Gastrocnemius medialis (tissue), 4 donors: ENCODE data around the gene SCARF2. TPM values are rescaled to one million over a fixed set of nuclear protein-coding genes. Genes with fewer than 3 reads are reported as not detected.

Experiments
- ATAC-seq, 2 donors: fragments of 150-250 bp; one replicate each; pipeline ENCODE4 v1.9.1; 2016
- DNase-seq, 2 donors: peaks; one replicate each; pipeline ENCODE4 v3.0.0-alpha.2; 2019
- H3K27ac ChIP-seq, 4 donors: fragments of 200-600 bp; sonication (generic); 1 replicate in 1 of 4; 2 replicates in 3 of 4; pipeline ENCODE4 v1.5.1; 2016 to 2018; ENCODE audit warnings: mild to moderate bottlenecking in 2 of 4, moderate library complexity in 1 of 4
- H3K27me3 ChIP-seq, 3 donors: fragments of 200-600 bp; sonication (generic) in 2 of 3; 1 replicate in 1 of 3; 2 replicates in 2 of 3; pipeline versions ENCODE4 v1.5.1 to v1.6.0; 2016 to 2019; ENCODE audit warnings: mild to moderate bottlenecking in 1 of 3, moderate library complexity in 1 of 3
- H3K36me3 ChIP-seq, 2 donors: fragments of 200-600 bp; sonication (generic) in 1 of 2; one replicate each; pipeline ENCODE4 v1.5.1; 2017 to 2018
- H3K4me1 ChIP-seq, 2 donors: fragments of 200-600 bp; sonication (generic) in 1 of 2; one replicate each; pipeline ENCODE4 v1.5.1; 2016 to 2017; ENCODE audit warnings: mild to moderate bottlenecking in 2 of 2
- H3K4me3 ChIP-seq, 4 donors: fragments of 200-600 bp; sonication (generic) in 3 of 4; 1 replicate in 1 of 4; 2 replicates in 3 of 4; pipeline ENCODE4 v1.5.1; 2016 to 2019; ENCODE audit warnings: mild to moderate bottlenecking in 2 of 4
- H3K9me3 ChIP-seq, 3 donors: fragments of 200-600 bp; sonication (generic) in 2 of 3; 1 replicate in 1 of 3; 2 replicates in 2 of 3; pipeline ENCODE4 v1.5.1; 2016 to 2019
- CTCF ChIP-seq, 5 experiments: fragments of 450-650 bp in 3 of 5; fragments of 200-600 bp in 2 of 5; sonication (generic) in 2 of 5; IDR thresholded peaks in 4 of 5; conservative IDR thresholded peaks in 1 of 5; 1 replicate in 4 of 5; 2 replicates in 1 of 5; pipeline ENCODE4 v1.5.1; 2016 to 2019; ENCODE audit warnings: antibody characterized with exemption in 5 of 5, mild to moderate bottlenecking in 3 of 5, moderate library complexity in 3 of 5
- POLR2A ChIP-seq, 2 donors: fragments of 450-650 bp; IDR thresholded peaks; one replicate each; pipeline ENCODE4 v1.6.1; 2017; ENCODE audit warnings: antibody characterized with exemption in 2 of 2, mild to moderate bottlenecking in 2 of 2, moderate library complexity in 2 of 2
- in situ Hi-C, 4 donors: fragments of 200-750 bp; cut with MboI; loops; one replicate each; pipeline versions ENCODE4 v1.15.0 to v1.8.0; 2017; ENCODE audit warnings: low sequenced_read_pairs in 4 of 4
- intact Hi-C: fragments of 100-400 bp; cut with DNase I; formaldehyde crosslinking; loops from one replicate; pipeline ENCODE4 v1.15.1; 2023; ENCODE audit warnings: low total_unique reads
- total RNA-seq, 4 donors: library from RNA; depleted of rRNA; stranded (reverse); fragments of >200 nt; gene quantifications; one replicate each; pipeline versions ENCODE4 v1.1.0 to v1.2.3, GENCODE V29; 2016

The SCARF2 gene
- total RNA-seq, 4 donors from 2014 or later, result 1.8 to 4.0 (median 2.3) TPM

GRCh38 chr22:20438427-20438677, 727 bp upstream of the SCARF2 start:
- Histone ChIP-seq H3K36me3 (peaks cover 0 to 13% of the 10 kb centered on the region in 2 donors), H3K9me3 (no peaks in the 10 kb centered on the region), H3K27ac (peak overlapping the region; percentile 66 to 78 (median 72)), H3K27me3 (peaks cover 20 to 34% (median 24%) of the 10 kb centered on the region in 3 donors), H3K4me1 (peaks cover 0 to 14% of the 10 kb centered on the region in 2 donors), H3K4me3 (peak overlapping the region; percentile 55 to 76 (median 60))
- no peak for TF ChIP-seq CTCF (IDR thresholded peaks at IDR 0.05 in 4 of 5, conservative IDR thresholded peaks at IDR 0.05 in 1 of 5)
- no peak for TF ChIP-seq POLR2A (IDR thresholded peaks at IDR 0.05)
- in situ Hi-C loops, result loop anchor here in 1 of 4 donors (25.0 kb wide), 1 partner anchor 249 kb away; no protein-coding TSS in a partner anchor
- intact Hi-C loops, result no loop called here
- no peak for ATAC-seq
- DNase-seq, result no peak

GRCh38 chr22:20436768-20437612, 635 bp downstream of the SCARF2 start:
- Histone ChIP-seq H3K9me3 (no peaks in the 10 kb centered on the region), H3K27ac (peak overlapping the region; percentile 41 to 67 (median 52)), H3K4me3 (peak overlapping the region; percentile 56 to 64 (median 58)), H3K4me1 (peaks cover 0 to 14% of the 10 kb centered on the region in 2 donors), H3K27me3 (peaks cover 20 to 34% (median 24%) of the 10 kb centered on the region in 3 donors), H3K36me3 (peaks cover 0 to 3% of the 10 kb centered on the region in 2 donors)
- peak; percentile 20 to 21 for ATAC-seq
- no peak for TF ChIP-seq CTCF (IDR thresholded peaks at IDR 0.05 in 4 of 5, conservative IDR thresholded peaks at IDR 0.05 in 1 of 5)
- TF ChIP-seq POLR2A (IDR thresholded peaks at IDR 0.05), result no peak
- intact Hi-C loops (no loop called here), in situ Hi-C loops (loop anchor here in 1 of 4 donors (25.0 kb wide), 1 partner anchor 250 kb away; no protein-coding TSS in a partner anchor)
- no peak for DNase-seq

- no peak for ATAC-seq
- intact Hi-C loops, result no loop called here
These were observed 1.3 kb downstream of the SCARF2 start for GRCh38 chr22:20436307-20436767.

More at GRCh38 chr22:20436307-20436767, 1.3 kb downstream of the SCARF2 start:
- Histone ChIP-seq H3K4me1 (peaks cover 0 to 18% of the 10 kb centered on the region in 2 donors), H3K27me3 (peaks cover 20 to 34% (median 24%) of the 10 kb centered on the region in 3 donors), H3K27ac (peak overlapping the region in 1 of 4 donors; percentile 59), H3K4me3 (peak overlapping the region; percentile 56 to 64 (median 58)), H3K9me3 (no peaks in the 10 kb centered on the region), H3K36me3 (no peaks in the 10 kb centered on the region)
- in situ Hi-C loops, result loop anchor here in 1 of 4 donors (25.0 kb wide), 1 partner anchor 251 kb away; no protein-coding TSS in a partner anchor
- DNase-seq, result no peak
- TF ChIP-seq POLR2A (IDR thresholded peaks at IDR 0.05) (no peak), CTCF (IDR thresholded peaks at IDR 0.05 in 4 of 5, conservative IDR thresholded peaks at IDR 0.05 in 1 of 5) (no peak)
